Stomach (tissue), 4 donors: ENCODE measurements around the gene MAN2C1.

Source experiments
- CTCF ChIP-seq, 7 experiments: fragments of 450-650 bp in 4 of 7; fragments of 200-600 bp in 3 of 7; sonication (generic) in 3 of 7; IDR thresholded peaks; one replicate each; pipeline ENCODE4 v1.5.1; 2016 to 2019; ENCODE audit warnings: antibody characterized with exemption in 7 of 7, control low read depth in 2 of 7, mild to moderate bottlenecking in 1 of 7
- POLR2AphosphoS5 ChIP-seq, 3 donors: sonication (generic); formaldehyde crosslinking; IDR thresholded peaks; one replicate each; pipeline ENCODE4 v1.6.1; 2016; ENCODE audit warnings: antibody characterized with exemption in 3 of 3

- TF ChIP-seq CTCF (IDR thresholded peaks at IDR 0.05) (no peak), POLR2AphosphoS5 (IDR thresholded peaks at IDR 0.05) (no peak)
These were observed 3.7 kb upstream of the MAN2C1 start for GRCh38 chr15:75371901-75372688.
